Measurements from ENCODE around the gene NR2F1-AS1. TPM values are rescaled to one million over a fixed set of nuclear protein-coding genes. Genes with fewer than 3 reads are reported as not detected.
A peak's percentile ranks its signal among the peaks of the same experiment; 100 is the strongest.

NR2F1-AS1 gene
- total and polyA plus RNA-seq, 2 of the 4 experiments (the other 2 are of a cell fraction): 12.5 to 12.8 TPM

- peaks cover 0 to 22% of the 10 kb centered on the region in 2 experiments; a peak in 2 of 4 replicates for H3K79me1 ChIP-seq (ENCODE audit: low read depth in 1 of 2, low read length in 2 of 2)
- ChIA-PET POLR2A (ENCODE audit: unreplicated experiment) (interaction anchor here (0.9 kb wide), 1 partner anchor 31 kb away, joined by 3 read pairs; no protein-coding TSS in a partner anchor), CTCF (interaction anchor here (2.5 kb wide), 1 partner anchor 12 kb away, joined by 6 read pairs; no protein-coding TSS in a partner anchor)
- peak overlapping the region; percentile 49 to 58; a peak in 3 of 4 replicates for H4K8ac ChIP-seq (ENCODE audit: low read depth in 2 of 2, low read length in 2 of 2)
- H2AK5ac ChIP-seq (ENCODE audit: low read depth, low read length): peak overlapping the region; percentile 47; the same call in 1 of the 2 replicates
- no peaks in the 10 kb centered on the region for H3K27me3 ChIP-seq (ENCODE audit: control insufficient read depth, insufficient read depth, low read length)
- H2BK120ac ChIP-seq (ENCODE audit: low read depth, low read length): peak overlapping the region; percentile 52
- H3K23ac ChIP-seq (ENCODE audit: low read depth, low read length): peak overlapping the region; percentile 93
- 0 out of 2 replicates have a peak overlapping the region, but pooled peaks have one; percentile 39 for H2BK20ac ChIP-seq (ENCODE audit: low read depth, low read length)
- H3K9me3 ChIP-seq (ENCODE audit: control insufficient read depth, insufficient read depth, low read length): no peaks in the 10 kb centered on the region
- peak overlapping the region; percentile 99 for H3K27ac ChIP-seq (ENCODE audit: insufficient read depth, low read length)
- H3K18ac ChIP-seq (ENCODE audit: low read depth, low read length): peak overlapping the region; percentile 98
- peak overlapping the region; percentile 99 for H3K4me3 ChIP-seq (ENCODE audit: insufficient read depth, low read depth, low read length)
- H2AFZ ChIP-seq (replicated peaks; ENCODE audit: low read length, poor library complexity): no peak overlapping the region
- no peak overlapping the region for H2AK9ac ChIP-seq (replicated peaks; ENCODE audit: low read depth, low read length, poor library complexity)
- peak overlapping the region; percentile 88 for H3K14ac ChIP-seq (replicated peaks; ENCODE audit: low read depth, low read length)
- no peak for DNase-seq
- H3K9ac ChIP-seq (ENCODE audit: low read depth, low read length): peak overlapping the region; percentile 99
- peaks cover 23% of the 10 kb centered on the region for H3K4me1 ChIP-seq (ENCODE audit: control insufficient read depth, insufficient read depth, low read length)
- peak overlapping the region; percentile 89 for H3K4ac ChIP-seq (ENCODE audit: low read depth, low read length)
- H2BK5ac ChIP-seq (ENCODE audit: low read depth, low read length, poor library complexity, severe bottlenecking): peak overlapping the region; percentile 99
- no TSS peak for BruUV-seq (replicated peaks)
- H3K56ac ChIP-seq (ENCODE audit: extremely low read depth, insufficient read depth, low read length): peak overlapping the region; percentile 63
- peaks cover 3% of the 10 kb centered on the region; the same call in 1 of the 2 replicates for H3K9me1 ChIP-seq (ENCODE audit: insufficient read depth, low read length)
- in situ Hi-C loops (cut with MboI; ENCODE audit: low sequenced_read_pairs) (loop anchor here (10.0 to 25.0 kb wide), 4 partner anchors 326 to 1277 kb away; no protein-coding TSS in a partner anchor), intact Hi-C loops (cut with micrococcal nuclease) (loop anchor here (1.0 to 10.0 kb wide), 5 partner anchors 10 to 1263 kb away; no protein-coding TSS in a partner anchor), dilution Hi-C loops (cut with HindIII; ENCODE audit: low sequenced_read_pairs, unreplicated experiment) (no loop called here)
- no CpG with 5 or more reads among the region's 6 CpGs for WGBS, 2 experiments (ENCODE audit: extremely low coverage in 2 of 2, insufficient read length in 1 of 2)
- H4K5ac ChIP-seq (ENCODE audit: low read depth, low read length): peak overlapping the region; percentile 92
- no peak for ATAC-seq (ENCODE audit: low read depth)
- peak overlapping the region; percentile 96 for H3K4me2 ChIP-seq (ENCODE audit: low read depth, low read length)
- H2BK15ac ChIP-seq (ENCODE audit: low read depth, low read length): peak overlapping the region; percentile 35; the same call in 1 of the 3 replicates
- peaks cover 50% of the 10 kb centered on the region for H3K36me3 ChIP-seq (ENCODE audit: control insufficient read depth, insufficient read depth, low read length)
- H4K20me1 ChIP-seq (ENCODE audit: insufficient read depth, low read length): peaks cover 11% of the 10 kb centered on the region
- peak overlapping the region; percentile 30 for H4K91ac ChIP-seq (ENCODE audit: insufficient read depth, low read depth, low read length)
- TF ChIP-seq MXI1 (IDR thresholded peaks at IDR 0.05; ENCODE audit: borderline replicate concordance, low read depth, low read length): no peak
- no peak for TF ChIP-seq CEBPB (IDR thresholded peaks at IDR 0.05; ENCODE audit: low read depth, low read length)
- TF ChIP-seq BHLHE40 (IDR thresholded peaks at IDR 0.05; ENCODE audit: low read depth, low read length): no peak
- TF ChIP-seq USF2 (IDR thresholded peaks at IDR 0.05; ENCODE audit: low read depth, low read length): no peak
- no peak for TF ChIP-seq POLR2A (IDR thresholded peaks at IDR 0.05; ENCODE audit: low read depth, low read length)
- no peak for TF ChIP-seq CHD1 (IDR thresholded peaks at IDR 0.05; ENCODE audit: low read depth, low read length)
- TF ChIP-seq MAZ (IDR thresholded peaks at IDR 0.05; ENCODE audit: borderline replicate concordance, low read depth, low read length): no peak
- no peak for TF ChIP-seq CTCF (conservative IDR thresholded peaks at IDR 0.05; ENCODE audit: low read depth, low read length)
- no peak for TF ChIP-seq FOS (IDR thresholded peaks at IDR 0.05; ENCODE audit: low read depth, low read length)
- TF ChIP-seq ELK1 (IDR thresholded peaks at IDR 0.05; ENCODE audit: borderline replicate concordance, low read depth, low read length): no peak
- no peak for TF ChIP-seq MAFK (IDR thresholded peaks at IDR 0.05; ENCODE audit: low read depth, low read length)
- no peak for TF ChIP-seq SMC3 (IDR thresholded peaks at IDR 0.05; ENCODE audit: low read depth, low read length)
- TF ChIP-seq RAD21 (IDR thresholded peaks at IDR 0.05; ENCODE audit: low read length): no peak
- TF ChIP-seq NFE2L2 (IDR thresholded peaks at IDR 0.05; ENCODE audit: low read depth, low read length): no peak
These were observed 8.3 kb upstream of the NR2F1-AS1 start for GRCh38 chr5:93589152-93589828.

All from IMR-90 (cell line).